Measurements from ENCODE around the gene RNF115.

Gene RNF115

DNA sequence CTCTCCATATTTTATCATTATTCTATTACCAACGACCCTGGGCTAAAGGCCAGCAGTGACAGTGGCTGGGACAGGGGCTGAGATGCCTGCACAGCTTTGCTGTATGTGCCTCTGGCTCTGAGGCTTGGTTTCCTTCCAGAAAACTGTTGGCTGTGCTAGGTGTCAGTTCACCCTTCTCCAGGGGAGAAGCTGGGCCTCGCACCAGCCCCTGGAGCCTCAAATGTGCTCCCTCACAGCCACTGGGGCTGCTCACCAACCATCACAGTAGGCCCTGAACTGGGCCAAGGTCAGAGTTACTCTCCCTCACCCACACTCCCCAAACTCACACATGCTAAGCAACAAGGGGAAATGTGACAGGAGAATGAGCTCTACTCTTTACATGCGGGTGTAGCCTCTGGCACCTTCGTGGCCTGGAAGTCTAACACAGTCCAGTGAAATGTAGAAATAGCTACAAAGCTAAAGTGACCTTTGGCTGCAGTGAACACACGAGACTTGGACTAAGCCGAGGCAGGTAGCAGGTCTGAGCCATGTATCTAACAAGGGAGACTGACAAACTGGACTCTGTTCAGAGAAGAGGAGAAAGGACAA is 109.3 kb downstream of the RNF115 start:
- no peak overlapping the region for H3K27ac ChIP-seq (ENCODE audit: low read depth, low read length)
- no peaks in the 10 kb centered on the region for H3K36me3 ChIP-seq (ENCODE audit: insufficient read depth, low read length)
- no peaks in the 10 kb centered on the region for H3K27me3 ChIP-seq (ENCODE audit: insufficient read depth, low read length)
- no peak overlapping the region for H3K4me3 ChIP-seq (ENCODE audit: low read depth, low read length)
- H2AFZ ChIP-seq (ENCODE audit: low read length, unreplicated experiment) = no peak overlapping the region
- no peaks in the 10 kb centered on the region for H3K4me1 ChIP-seq (ENCODE audit: control insufficient read depth, insufficient read depth, low read length, unreplicated experiment)
- H3K79me2 ChIP-seq (ENCODE audit: control insufficient read depth, insufficient read depth, low read length, unreplicated experiment) = no peaks in the 10 kb centered on the region

DNA sequence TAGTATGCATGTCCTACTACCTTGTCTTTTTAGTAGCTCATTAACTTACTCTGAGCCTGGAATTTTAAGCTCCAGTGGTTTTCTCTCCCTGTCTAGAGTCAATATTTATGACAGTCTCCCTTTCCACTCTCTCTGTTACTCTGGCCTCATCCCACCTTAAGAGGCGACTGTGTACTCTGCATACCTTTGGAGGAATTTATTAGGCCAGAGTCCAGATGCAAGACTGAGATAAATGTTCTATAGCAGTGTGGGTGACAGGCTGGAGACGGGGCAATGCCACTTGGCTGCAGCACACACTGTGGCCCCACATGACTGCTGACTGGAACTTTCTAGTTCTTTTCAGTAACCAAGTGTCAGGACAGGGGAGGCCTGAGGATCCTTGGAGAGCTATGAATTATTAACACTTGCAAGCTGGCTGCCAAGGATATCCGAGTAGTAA is 112.7 kb downstream of the RNF115 start:
- no peaks in the 10 kb centered on the region for H3K27me3 ChIP-seq (ENCODE audit: insufficient read depth, low read length)
- H3K4me3 ChIP-seq (ENCODE audit: low read depth, low read length) = no peak overlapping the region
- H2AFZ ChIP-seq (ENCODE audit: low read length, unreplicated experiment) = no peak overlapping the region
- H3K27ac ChIP-seq (ENCODE audit: low read depth, low read length) = no peak overlapping the region
- H3K79me2 ChIP-seq (ENCODE audit: control insufficient read depth, insufficient read depth, low read length, unreplicated experiment) = no peaks in the 10 kb centered on the region
- H3K36me3 ChIP-seq (ENCODE audit: insufficient read depth, low read length) = no peaks in the 10 kb centered on the region
- peaks cover 9% of the 10 kb centered on the region for H3K4me1 ChIP-seq (ENCODE audit: control insufficient read depth, insufficient read depth, low read length, unreplicated experiment)

DNA sequence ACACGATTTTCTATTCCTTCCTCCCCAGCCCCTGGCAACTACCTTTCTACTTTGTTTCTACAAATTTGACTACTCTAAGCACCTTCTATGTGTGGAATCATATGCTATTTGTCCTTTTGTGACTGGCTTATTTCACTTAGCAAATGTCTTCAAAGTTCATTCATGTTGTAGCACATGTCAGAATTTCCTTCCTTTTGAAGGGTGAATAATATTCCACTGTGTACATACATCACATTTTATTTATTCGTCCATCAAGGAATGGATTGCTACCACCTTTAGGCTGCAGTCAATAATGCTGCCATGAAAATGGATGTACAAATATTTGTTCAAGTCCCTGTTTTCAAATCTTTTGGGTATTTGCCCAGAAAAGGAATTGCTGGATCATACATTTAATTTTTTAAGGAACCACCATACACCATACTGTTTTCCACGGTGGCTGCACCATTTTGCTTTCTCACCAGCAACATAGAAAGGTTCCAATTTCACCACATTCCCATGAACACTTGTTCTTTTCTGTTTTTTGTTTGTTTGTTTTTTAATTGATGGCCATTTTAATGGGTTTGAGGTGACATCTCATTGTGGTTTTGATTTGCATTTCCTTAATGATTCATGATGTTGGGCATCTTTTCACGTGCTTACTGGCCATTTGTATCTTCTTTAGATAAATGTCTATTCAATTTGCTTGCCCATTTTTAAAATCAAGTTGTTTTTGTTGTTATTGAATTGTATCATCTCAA is 113.4 kb downstream of the RNF115 start:
- Histone ChIP-seq H3K4me1 (ENCODE audit: control insufficient read depth, insufficient read depth, low read length, unreplicated experiment) (peaks cover 15% of the 10 kb centered on the region), H3K27ac (ENCODE audit: low read depth, low read length) (no peak overlapping the region), H3K36me3 (ENCODE audit: insufficient read depth, low read length) (no peaks in the 10 kb centered on the region), H3K79me2 (ENCODE audit: control insufficient read depth, insufficient read depth, low read length, unreplicated experiment) (no peaks in the 10 kb centered on the region), H2AFZ (ENCODE audit: low read length, unreplicated experiment) (no peak overlapping the region), H3K4me3 (ENCODE audit: low read depth, low read length) (no peak overlapping the region), H3K27me3 (ENCODE audit: insufficient read depth, low read length) (no peaks in the 10 kb centered on the region)

DNA sequence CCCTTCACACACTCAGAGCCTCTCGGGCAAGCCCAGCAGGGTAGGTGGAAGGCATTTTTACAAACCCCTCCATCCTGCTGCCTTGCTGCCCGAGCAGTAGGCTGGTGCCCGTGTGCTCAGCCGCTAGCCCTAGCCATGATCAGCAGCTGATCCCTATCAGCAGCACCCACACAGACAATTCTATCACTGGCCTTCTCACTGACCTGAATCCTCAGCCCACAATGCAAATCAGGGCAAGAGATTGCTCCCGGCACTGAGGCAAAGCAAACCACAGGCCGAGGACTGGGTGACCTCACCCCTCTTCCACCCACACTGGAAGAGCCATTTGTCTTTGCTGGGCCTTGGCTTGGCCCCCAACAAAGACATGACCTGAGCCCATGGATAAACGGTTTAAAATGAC is 115.8 kb downstream of the RNF115 start:
- Histone ChIP-seq H3K36me3 (ENCODE audit: insufficient read depth, low read length) (no peaks in the 10 kb centered on the region), H3K27ac (ENCODE audit: low read depth, low read length) (no peak overlapping the region), H3K27me3 (ENCODE audit: insufficient read depth, low read length) (no peaks in the 10 kb centered on the region), H3K79me2 (ENCODE audit: control insufficient read depth, insufficient read depth, low read length, unreplicated experiment) (no peaks in the 10 kb centered on the region), H3K4me3 (ENCODE audit: low read depth, low read length) (no peak overlapping the region), H3K4me1 (ENCODE audit: control insufficient read depth, insufficient read depth, low read length, unreplicated experiment) (peaks cover 15% of the 10 kb centered on the region), H2AFZ (ENCODE audit: low read length, unreplicated experiment) (no peak overlapping the region)

DNA sequence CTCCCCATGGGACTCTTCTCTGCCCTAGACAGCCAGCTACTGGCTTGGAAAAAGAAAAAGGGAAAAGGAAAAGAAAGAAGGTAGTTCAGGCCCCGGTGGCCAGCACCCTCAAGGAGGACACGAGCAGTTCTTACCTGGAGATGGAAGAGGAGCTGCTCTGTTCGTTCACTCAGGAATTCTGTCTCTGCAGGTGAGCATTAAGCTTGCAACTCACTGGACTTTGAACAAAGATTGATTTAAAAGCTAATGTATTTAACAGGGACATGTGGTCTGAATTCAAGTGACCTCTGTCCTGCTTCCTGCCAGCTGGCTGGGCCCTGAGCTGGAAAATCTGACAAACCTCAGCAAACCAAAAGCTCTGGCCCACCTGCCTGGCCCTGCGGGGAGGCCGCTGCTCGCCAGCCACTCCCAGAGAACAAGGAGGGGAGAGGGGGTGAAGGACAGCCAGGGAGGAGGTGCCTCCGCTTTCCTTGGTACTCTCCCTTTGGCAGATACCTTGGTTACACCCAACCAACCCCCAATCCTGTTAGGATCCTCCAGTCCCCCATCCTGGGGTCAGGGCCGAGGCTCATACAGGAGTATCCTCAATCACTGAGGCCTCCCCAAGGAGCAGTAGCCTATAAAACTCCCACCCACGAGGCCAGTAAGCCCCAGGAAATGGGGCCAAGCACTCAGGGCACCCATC is 116.6 kb downstream of the RNF115 start, which contains the start of gene PDZK1:
PDZK1 (minus strand) TSS at position 186 of the 685 bp plus-strand sequence. CDS start 19,347 bp downstream, outside the sequence.
- no peak within 1 kb of the TSS for H3K4me3 ChIP-seq (ENCODE audit: low read depth, low read length)
- no peak within 1 kb of the TSS for H2AFZ ChIP-seq (ENCODE audit: low read length, unreplicated experiment)
- H3K4me1 ChIP-seq (ENCODE audit: control insufficient read depth, insufficient read depth, low read length, unreplicated experiment) = peaks cover 15% of the 10 kb centered on the region
- no peaks in the 10 kb centered on the region for H3K36me3 ChIP-seq (ENCODE audit: insufficient read depth, low read length)
- H3K27ac ChIP-seq (ENCODE audit: low read depth, low read length) = no peak within 1 kb of the TSS
- H3K79me2 ChIP-seq (ENCODE audit: control insufficient read depth, insufficient read depth, low read length, unreplicated experiment) = no peaks in the 10 kb centered on the region
- H3K27me3 ChIP-seq (ENCODE audit: insufficient read depth, low read length) = no peaks in the 10 kb centered on the region

DNA sequence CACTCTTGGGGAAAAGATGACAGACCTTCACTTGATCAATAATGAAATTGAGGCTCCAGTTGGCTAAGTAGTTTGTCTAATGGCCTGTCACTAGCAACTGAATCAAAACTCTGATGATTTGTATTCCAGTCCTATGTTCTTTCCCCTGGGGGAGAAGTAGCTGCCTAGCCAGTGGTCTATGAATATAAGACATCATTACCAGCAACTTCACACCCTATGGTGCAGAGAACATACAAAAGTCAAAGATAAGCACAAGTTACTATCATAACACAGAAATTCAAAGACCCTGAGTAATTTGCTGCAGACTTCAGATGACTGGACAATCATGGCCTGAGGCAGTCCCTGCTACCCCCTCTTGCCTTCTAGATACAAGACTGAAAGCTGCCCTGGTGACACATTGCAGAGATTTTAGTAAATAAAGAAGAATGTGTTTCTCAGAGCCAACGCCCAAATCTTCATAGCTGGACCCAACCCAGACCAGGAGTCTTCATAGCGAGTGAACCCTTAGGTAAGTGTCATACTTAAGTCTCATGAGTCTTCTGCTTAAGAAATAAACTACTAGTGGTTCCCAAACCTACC is 117.7 kb downstream of the RNF115 start:
- Histone ChIP-seq H2AFZ (ENCODE audit: low read length, unreplicated experiment) (no peak overlapping the region), H3K4me1 (ENCODE audit: control insufficient read depth, insufficient read depth, low read length, unreplicated experiment) (peaks cover 15% of the 10 kb centered on the region), H3K79me2 (ENCODE audit: control insufficient read depth, insufficient read depth, low read length, unreplicated experiment) (no peaks in the 10 kb centered on the region), H3K27ac (ENCODE audit: low read depth, low read length) (no peak overlapping the region), H3K36me3 (ENCODE audit: insufficient read depth, low read length) (no peaks in the 10 kb centered on the region), H3K27me3 (ENCODE audit: insufficient read depth, low read length) (no peaks in the 10 kb centered on the region), H3K4me3 (ENCODE audit: low read depth, low read length) (no peak overlapping the region)

DNA sequence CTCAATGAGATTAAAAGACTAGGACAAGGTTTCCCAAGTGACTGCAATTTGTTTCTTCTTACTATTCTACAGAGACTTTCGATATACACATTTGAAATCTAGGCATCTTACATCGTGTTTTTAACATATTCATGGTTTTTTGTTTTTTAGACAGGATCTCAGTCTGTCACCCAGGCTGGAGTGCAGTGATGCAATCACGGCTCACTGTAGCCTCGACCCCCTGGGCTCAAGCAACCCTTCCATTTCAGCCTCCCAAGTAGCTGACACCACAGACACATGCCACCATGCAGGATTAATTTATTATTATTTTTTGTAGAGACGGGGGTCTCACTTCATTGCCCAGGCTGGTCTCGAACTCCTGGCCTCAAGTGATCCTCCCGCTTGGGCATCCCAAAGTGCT is 118.3 kb downstream of the RNF115 start:
- peaks cover 15% of the 10 kb centered on the region for H3K4me1 ChIP-seq (ENCODE audit: control insufficient read depth, insufficient read depth, low read length, unreplicated experiment)
- no peaks in the 10 kb centered on the region for H3K36me3 ChIP-seq (ENCODE audit: insufficient read depth, low read length)
- H3K79me2 ChIP-seq (ENCODE audit: control insufficient read depth, insufficient read depth, low read length, unreplicated experiment) = no peaks in the 10 kb centered on the region
- H3K27me3 ChIP-seq (ENCODE audit: insufficient read depth, low read length) = no peaks in the 10 kb centered on the region
- no peak overlapping the region for H3K4me3 ChIP-seq (ENCODE audit: low read depth, low read length)
- H3K27ac ChIP-seq (ENCODE audit: low read depth, low read length) = no peak overlapping the region
- no peak overlapping the region for H2AFZ ChIP-seq (ENCODE audit: low read length, unreplicated experiment)

DNA sequence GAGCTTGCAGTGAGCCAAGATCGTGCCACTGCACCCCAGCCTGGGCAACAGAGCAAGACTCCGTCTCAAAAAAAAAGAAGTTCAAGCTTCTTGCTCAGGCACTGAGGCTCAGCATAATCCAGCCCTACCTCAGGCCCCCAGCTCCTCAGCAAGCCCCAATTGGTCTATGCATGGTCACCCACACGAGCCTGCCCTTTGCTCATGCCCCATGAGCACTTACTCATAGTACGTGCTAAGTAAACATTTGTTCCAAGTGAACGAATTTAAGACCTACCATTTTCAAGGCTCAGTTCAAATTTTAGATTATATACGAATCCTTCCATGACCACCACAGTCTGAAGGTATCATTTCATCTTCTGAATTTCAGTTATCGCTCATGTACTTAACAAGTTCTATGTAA is 121.1 kb downstream of the RNF115 start:
- Histone ChIP-seq H3K27ac (ENCODE audit: low read depth, low read length) (no peak overlapping the region), H2AFZ (ENCODE audit: low read length, unreplicated experiment) (no peak overlapping the region), H3K79me2 (ENCODE audit: control insufficient read depth, insufficient read depth, low read length, unreplicated experiment) (no peaks in the 10 kb centered on the region), H3K4me1 (ENCODE audit: control insufficient read depth, insufficient read depth, low read length, unreplicated experiment) (peaks cover 15% of the 10 kb centered on the region), H3K36me3 (ENCODE audit: insufficient read depth, low read length) (no peaks in the 10 kb centered on the region), H3K27me3 (ENCODE audit: insufficient read depth, low read length) (no peaks in the 10 kb centered on the region; the same call in 1 of the 2 replicates), H3K4me3 (ENCODE audit: low read depth, low read length) (no peak overlapping the region)

DNA sequence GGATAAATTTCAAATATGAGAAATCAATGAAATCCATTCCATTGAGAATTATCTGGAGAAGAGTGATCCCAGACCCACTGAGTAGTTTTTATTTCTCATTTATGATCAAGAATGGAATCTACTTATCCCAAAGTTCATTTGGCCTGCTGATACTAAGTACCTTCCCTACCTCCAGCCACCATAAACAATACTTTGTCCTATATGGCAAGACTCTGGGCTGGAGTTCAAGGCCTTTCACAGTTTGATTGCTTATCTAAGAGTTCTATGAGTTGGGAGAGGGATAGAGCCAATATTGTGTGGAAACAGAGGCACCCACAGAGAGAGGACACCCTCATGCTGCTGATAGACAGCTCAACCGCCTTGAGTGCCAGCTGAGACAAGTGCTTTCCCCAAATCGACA is 121.8 kb downstream of the RNF115 start:
- Histone ChIP-seq H3K27ac (ENCODE audit: low read depth, low read length) (no peak overlapping the region), H2AFZ (ENCODE audit: low read length, unreplicated experiment) (no peak overlapping the region), H3K27me3 (ENCODE audit: insufficient read depth, low read length) (no peaks in the 10 kb centered on the region; the same call in 1 of the 2 replicates), H3K36me3 (ENCODE audit: insufficient read depth, low read length) (no peaks in the 10 kb centered on the region), H3K79me2 (ENCODE audit: control insufficient read depth, insufficient read depth, low read length, unreplicated experiment) (no peaks in the 10 kb centered on the region), H3K4me3 (ENCODE audit: low read depth, low read length) (no peak overlapping the region), H3K4me1 (ENCODE audit: control insufficient read depth, insufficient read depth, low read length, unreplicated experiment) (peaks cover 15% of the 10 kb centered on the region)

DNA sequence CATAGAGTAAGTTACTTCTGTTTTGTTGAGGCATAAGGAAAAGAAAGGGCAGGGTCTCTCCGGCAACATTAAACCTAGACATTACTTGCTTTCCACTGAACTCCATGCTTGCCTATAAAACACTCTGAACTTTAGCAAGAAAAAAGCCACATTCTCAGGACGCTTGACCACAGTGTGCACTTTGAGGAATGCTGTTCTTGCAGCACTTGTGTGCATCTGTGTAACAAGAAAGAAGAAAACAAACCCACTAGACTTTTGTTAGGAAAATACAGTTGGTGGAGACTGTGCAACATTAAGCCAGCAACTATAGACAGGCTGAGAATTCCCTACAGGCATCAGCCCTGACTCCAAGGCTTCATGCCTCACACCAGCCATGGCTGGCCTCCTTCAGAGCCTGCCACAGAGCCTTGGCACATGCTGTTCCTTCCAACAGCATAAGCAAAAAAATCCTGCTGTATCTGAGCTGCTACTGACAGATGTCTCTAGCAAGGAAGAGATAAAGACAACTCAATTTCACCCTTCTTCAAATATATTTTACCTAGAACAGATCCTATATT is 122.5 kb downstream of the RNF115 start:
- H3K79me2 ChIP-seq (ENCODE audit: control insufficient read depth, insufficient read depth, low read length, unreplicated experiment) = no peaks in the 10 kb centered on the region
- no peak overlapping the region for H2AFZ ChIP-seq (ENCODE audit: low read length, unreplicated experiment)
- H3K4me3 ChIP-seq (ENCODE audit: low read depth, low read length) = no peak overlapping the region
- peaks cover 8% of the 10 kb centered on the region for H3K4me1 ChIP-seq (ENCODE audit: control insufficient read depth, insufficient read depth, low read length, unreplicated experiment)
- no peaks in the 10 kb centered on the region; the same call in 1 of the 2 replicates for H3K27me3 ChIP-seq (ENCODE audit: insufficient read depth, low read length)
- no peak overlapping the region for H3K27ac ChIP-seq (ENCODE audit: low read depth, low read length)
- no peaks in the 10 kb centered on the region for H3K36me3 ChIP-seq (ENCODE audit: insufficient read depth, low read length)
